Measurements from ENCODE around the gene LSP1.

Gene LSP1

GRCh38 chr11:1899686-1900085 lies 46.8 kb downstream of the LSP1 start:
- TF ChIP-seq CTCF (conservative IDR thresholded peaks at IDR 0.05) (no peak), ZFX (IDR thresholded peaks at IDR 0.05) (no peak)
- no peak overlapping the region for H3K27ac ChIP-seq

GRCh38 chr11:1906181-1906580 lies 53.3 kb downstream of the LSP1 start:
- TF ChIP-seq CTCF (conservative IDR thresholded peaks at IDR 0.05) = no peak
- TF ChIP-seq ZFX (IDR thresholded peaks at IDR 0.05) = no peak
- no peak overlapping the region for H3K27ac ChIP-seq

- TF ChIP-seq CTCF (conservative IDR thresholded peaks at IDR 0.05) (no peak), ZFX (IDR thresholded peaks at IDR 0.05) (no peak)
- no peak overlapping the region for H3K27ac ChIP-seq
Measured at GRCh38 chr11:1906611-1907423, 53.9 kb downstream of the LSP1 start.

GRCh38 chr11:1908618-1909017 lies 55.7 kb downstream of the LSP1 start:
- TF ChIP-seq CTCF (conservative IDR thresholded peaks at IDR 0.05) (no peak), ZFX (IDR thresholded peaks at IDR 0.05) (no peak)
- no peak overlapping the region for H3K27ac ChIP-seq

GRCh38 chr11:1909524-1909923 lies 56.6 kb downstream of the LSP1 start:
- no peak overlapping the region for H3K27ac ChIP-seq
- TF ChIP-seq CTCF (conservative IDR thresholded peaks at IDR 0.05) (no peak), ZFX (IDR thresholded peaks at IDR 0.05) (no peak)

GRCh38 chr11:1912289-1912878 lies 59.5 kb downstream of the LSP1 start:
- H3K27ac ChIP-seq = no peak overlapping the region
- TF ChIP-seq CTCF (conservative IDR thresholded peaks at IDR 0.05) (no peak), ZFX (IDR thresholded peaks at IDR 0.05) (no peak)

GRCh38 chr11:1913271-1914060 lies 60.6 kb downstream of the LSP1 start:
- H3K27ac ChIP-seq = no peak overlapping the region
- TF ChIP-seq CTCF (conservative IDR thresholded peaks at IDR 0.05) = no peak
- no peak for TF ChIP-seq ZFX (IDR thresholded peaks at IDR 0.05)
